ENCODE results near the gene PREP.
"Not testable (repeated sequence)": the region's sequence is repeated elsewhere in the genome, so short reads cannot be mapped to it uniquely, and the experiment has no call there.

PREP gene

DNA sequence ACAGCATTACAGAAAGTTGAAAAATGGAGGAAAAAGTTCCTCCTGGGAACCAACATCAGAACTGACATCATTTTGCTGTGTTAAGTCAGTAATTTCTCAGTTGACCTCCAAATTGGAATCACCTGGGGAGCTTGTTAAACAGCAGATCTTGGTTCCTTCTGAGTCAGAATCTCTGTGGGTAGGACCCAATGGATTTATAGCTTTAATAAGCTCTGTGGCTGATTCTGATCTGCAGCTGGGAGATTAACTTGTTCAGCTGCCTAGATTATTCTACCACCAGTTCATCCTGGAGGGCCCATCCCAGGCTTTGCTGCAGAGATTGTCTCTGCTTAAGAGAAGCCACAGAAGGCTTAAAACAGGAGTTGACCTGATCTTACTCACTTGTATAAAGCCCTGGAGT, 132.4 kb downstream of the PREP start:
- DNase-seq (ENCODE audit: low read depth): no peak

DNA sequence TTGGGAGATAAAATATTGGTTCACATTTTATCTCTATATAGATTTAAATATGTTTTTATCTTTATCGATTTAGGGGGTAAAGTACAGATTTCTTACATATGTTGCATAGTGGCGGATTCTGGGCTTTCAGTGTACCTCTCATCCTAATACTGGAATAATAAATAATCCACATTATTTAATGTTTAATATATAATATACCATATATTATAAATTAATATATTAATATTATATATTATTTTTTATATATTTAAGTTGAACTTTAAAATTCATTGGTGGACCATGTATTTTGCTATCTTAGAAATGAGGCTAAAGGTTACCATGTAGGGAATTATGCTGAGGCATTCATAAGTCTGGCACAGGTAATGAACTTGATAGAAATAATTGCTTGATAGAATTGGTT, 133.5 kb downstream of the PREP start:
- DNase-seq (ENCODE audit: low read depth): no peak

- no peak for DNase-seq (ENCODE audit: low read depth)
These were observed 138.9 kb downstream of the PREP start for GRCh38 chr6:105263685-105264610.

- DNase-seq (ENCODE audit: low read depth): no peak
These were observed 142.7 kb downstream of the PREP start for GRCh38 chr6:105259913-105260889.

GRCh38 chr6:105258816-105259215, 144.1 kb downstream of the PREP start:
- no peak for DNase-seq (ENCODE audit: low read depth)

- no peak for DNase-seq (ENCODE audit: low read depth)
These were observed 145.5 kb downstream of the PREP start for GRCh38 chr6:105257340-105257739.

GRCh38 chr6:105256619-105257018, 146.3 kb downstream of the PREP start:
- DNase-seq (ENCODE audit: low read depth): no peak

DNA sequence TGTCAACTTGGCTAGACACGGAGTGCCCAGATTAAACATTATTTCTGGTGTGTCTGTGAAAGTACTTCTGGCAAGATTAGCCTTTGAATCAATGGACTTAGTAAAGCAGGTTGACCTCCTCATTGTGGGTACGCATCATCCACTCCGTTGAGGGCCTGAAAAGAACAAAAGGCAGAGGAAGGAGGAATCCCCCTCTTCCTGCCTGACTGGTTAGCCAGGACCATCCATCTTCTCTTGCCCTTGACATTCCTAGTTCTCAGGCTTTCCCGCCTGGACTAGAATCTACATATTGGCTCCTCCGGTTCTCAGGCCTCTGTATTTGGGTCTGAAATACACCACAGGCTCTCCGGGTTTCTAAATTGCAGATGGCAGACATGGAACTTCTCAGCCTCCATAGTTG, 149.1 kb downstream of the PREP start:
- DNase-seq (ENCODE audit: low read depth): no peak

GRCh38 chr6:105251689-105252088, 151.2 kb downstream of the PREP start:
- no peak for DNase-seq (ENCODE audit: low read depth)

DNA sequence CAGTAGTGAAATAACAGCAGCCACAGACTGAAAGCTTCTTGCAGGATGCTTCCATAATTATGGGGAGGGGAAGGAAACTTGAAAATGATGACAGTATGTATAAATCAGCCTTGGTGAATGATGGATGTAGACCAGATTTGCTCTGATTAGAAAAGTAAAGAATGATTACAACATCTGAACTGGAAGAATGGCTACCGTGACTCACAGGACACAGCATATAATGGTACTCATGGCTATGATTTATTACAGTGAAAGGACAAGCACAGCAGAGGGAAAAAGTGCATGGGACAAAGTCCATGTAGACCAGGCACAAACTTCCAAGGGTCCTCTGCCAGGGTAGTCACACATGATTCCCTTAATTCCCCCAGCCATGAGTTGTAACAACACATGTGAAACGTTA, 152.3 kb downstream of the PREP start:
- DNase-seq (ENCODE audit: low read depth): no peak

DNA sequence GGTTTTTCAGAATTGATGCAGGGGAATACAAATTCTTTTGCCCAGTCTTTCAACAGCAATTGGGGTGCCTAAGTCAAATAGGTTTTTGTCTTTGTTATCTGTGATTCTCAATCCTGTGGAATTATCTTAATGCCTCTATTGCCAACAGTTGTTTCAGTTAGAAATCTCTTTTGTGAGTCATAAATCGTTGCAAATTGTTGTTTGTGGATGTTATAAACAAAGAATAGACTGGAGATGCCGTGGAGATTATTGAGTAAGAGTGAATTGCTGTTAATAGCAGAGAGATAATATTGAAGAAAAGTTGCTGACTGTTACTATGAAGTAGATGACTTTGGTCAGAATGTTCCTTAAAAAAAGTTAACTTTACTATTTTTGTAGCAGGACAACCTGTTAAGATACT, 159.4 kb downstream of the PREP start:
- no peak for DNase-seq (ENCODE audit: low read depth)

DNA sequence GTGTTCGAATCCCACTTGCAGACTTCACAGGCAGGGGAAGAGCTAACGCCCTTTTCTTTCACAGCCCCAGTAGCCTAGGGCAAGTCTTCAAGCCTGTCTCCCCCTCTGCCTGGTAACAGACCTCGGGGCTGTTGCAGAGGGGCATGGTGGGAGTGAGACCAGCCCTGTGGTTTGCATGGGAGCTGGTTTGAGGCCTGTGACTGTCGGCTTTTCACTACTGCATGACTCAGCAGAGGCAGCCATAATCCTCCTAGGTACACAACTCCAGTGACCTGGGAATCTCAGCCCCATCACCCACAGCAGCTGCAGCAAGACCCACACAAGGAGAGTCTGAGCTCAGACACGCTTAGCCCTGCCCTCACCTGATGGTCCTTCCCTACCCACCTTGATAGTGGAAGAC, 167.7 kb downstream of the PREP start:
- DNase-seq (ENCODE audit: low read depth): no peak

- DNase-seq (ENCODE audit: low read depth): not testable (repeated sequence)
These were observed 171.1 kb downstream of the PREP start for GRCh38 chr6:105231771-105232170.
